Activated T-helper 9 cell treated with anti-CD3 and anti-CD28 coated beads, Interleukin-2, amount 50 U/mL, for 16 hours (primary cell): ENCODE measurements around the gene CACUL1.
"Not testable (repeated sequence)": the region's sequence is repeated elsewhere in the genome, so short reads cannot be mapped to it uniquely, and the experiment has no call there.

Experiments used
- DNase-seq: peaks from one replicate; pipeline ENCODE4 v3.0.0-alpha.2; 2020; ENCODE audit warnings: low read depth

The CACUL1 gene

GRCh38 chr10:118754556-118755423, at the start of gene CACUL1:
CACUL1 (minus strand) TSS chr10:118754970; CDS start chr10:118754762, 208 bp downstream.
- peak; percentile 100 for DNase-seq

- DNase-seq, result no peak
These were observed 49.5 kb upstream of the CACUL1 start for GRCh38 chr10:118804262-118804773.

- no peak for DNase-seq
These were observed 47.5 kb upstream of the CACUL1 start for GRCh38 chr10:118802126-118802793.

- no peak for DNase-seq
These were observed 46.1 kb upstream of the CACUL1 start for GRCh38 chr10:118800920-118801319.

- DNase-seq, result no peak
These were observed 45.0 kb upstream of the CACUL1 start for GRCh38 chr10:118799777-118800176.

GRCh38 chr10:118798231-118798662, 43.5 kb upstream of the CACUL1 start:
- DNase-seq, result no peak

GRCh38 chr10:118794971-118795370, 40.2 kb upstream of the CACUL1 start:
- not testable (repeated sequence) for DNase-seq

GRCh38 chr10:118793545-118793944, 38.8 kb upstream of the CACUL1 start:
- no peak for DNase-seq

- no peak for DNase-seq
These were observed 37.8 kb upstream of the CACUL1 start for GRCh38 chr10:118792526-118792925.

- no peak for DNase-seq
These were observed 35.3 kb upstream of the CACUL1 start for GRCh38 chr10:118790058-118790457.

GRCh38 chr10:118785551-118785950, 30.8 kb upstream of the CACUL1 start:
- no peak for DNase-seq

GRCh38 chr10:118783776-118784545, 29.2 kb upstream of the CACUL1 start:
- DNase-seq, result no peak

- DNase-seq, result not testable (repeated sequence)
These were observed 28.2 kb upstream of the CACUL1 start for GRCh38 chr10:118782916-118783465.

- no peak for DNase-seq
These were observed 26.8 kb upstream of the CACUL1 start for GRCh38 chr10:118781541-118781940.

GRCh38 chr10:118778727-118779126, 24.0 kb upstream of the CACUL1 start:
- DNase-seq, result no peak

- DNase-seq, result no peak
These were observed 22.2 kb upstream of the CACUL1 start for GRCh38 chr10:118776960-118777359.

GRCh38 chr10:118776033-118776432, 21.3 kb upstream of the CACUL1 start:
- no peak for DNase-seq

GRCh38 chr10:118775478-118775877, 20.7 kb upstream of the CACUL1 start:
- no peak for DNase-seq

- no peak for DNase-seq
These were observed 18.3 kb upstream of the CACUL1 start for GRCh38 chr10:118773041-118773440.

GRCh38 chr10:118771976-118772375, 17.2 kb upstream of the CACUL1 start:
- DNase-seq, result no peak

GRCh38 chr10:118769898-118770600, 15.3 kb upstream of the CACUL1 start:
- no peak for DNase-seq
